Caco-2 (cell line): ENCODE measurements around the gene ZNF384. TPM values are rescaled to one million over a fixed set of nuclear protein-coding genes. Genes with fewer than 3 reads are reported as not detected.

ENCODE experiments used
- BruUV-seq: library from RNA; stranded (reverse); fragments of 400-500 nt; replicated peaks from 2 replicates; lab custom pipeline; 2021; lab: Mats Ljungman, UMichigan
- CTCF ChIA-PET: fragments of 300-600 bp; sonication (Branson Sonifier 250); formaldehyde crosslinking; loops from one replicate; lab custom pipeline; 2022; ENCODE audit warnings: antibody characterized with exemption; lab: Charles Lee
- POLR2A ChIA-PET: fragments of 300-600 bp; sonication (Branson Sonifier 250); formaldehyde crosslinking; loops from one replicate; lab custom pipeline; 2022; ENCODE audit warnings: antibody characterized with exemption; lab: Charles Lee
- DNase-seq, 2 experiments: peaks; one replicate each; pipeline versions ENCODE4 v3.0.0 to v3.0.0-alpha.2; 2020 to 2022
- H3K27me3 ChIP-seq: replicated peaks from 2 replicates; pipeline ENCODE4 v1.6.0; 2011; ENCODE audit warnings: low read length; ENCODE audit not compliant: control insufficient read depth, insufficient read depth
- H3K36me3 ChIP-seq: 2 replicates; pipeline ENCODE4 v1.5.1; 2011; ENCODE audit warnings: low read length; ENCODE audit not compliant: control insufficient read depth, insufficient read depth
- H3K4me1 ChIP-seq: fragments of 250-450 bp; sonication (Bioruptor Pico); 2 replicates; pipeline ENCODE4 v1.5.1; 2020; ENCODE audit warnings: mild to moderate bottlenecking
- H3K4me3 ChIP-seq: 2 replicates; pipeline ENCODE4 v1.5.1; 2011; ENCODE audit warnings: low read depth, mild to moderate bottlenecking, control low read depth, low read length
- H3K9me3 ChIP-seq: fragments of 250-450 bp; sonication (Bioruptor Pico); 2 replicates; pipeline ENCODE4 v1.5.1; 2020; ENCODE audit warnings: mild to moderate bottlenecking, moderate library complexity
- H3K27ac Mint-ChIP-seq: one replicate; pipeline ENCODE4 v1.8.0; 2022; ENCODE audit warnings: mixed read lengths; ENCODE audit not compliant: unreplicated experiment
- H3K27me3 Mint-ChIP-seq: one replicate; pipeline ENCODE4 v1.8.0; 2022; ENCODE audit warnings: mixed read lengths; ENCODE audit not compliant: insufficient read depth, unreplicated experiment
- H3K36me3 Mint-ChIP-seq: one replicate; pipeline ENCODE4 v1.8.0; 2022; ENCODE audit warnings: mild to moderate bottlenecking, mixed read lengths; ENCODE audit not compliant: insufficient read depth, unreplicated experiment
- H3K4me1 Mint-ChIP-seq: one replicate; pipeline ENCODE4 v1.8.0; 2022; ENCODE audit warnings: low read depth, mixed read lengths; ENCODE audit not compliant: unreplicated experiment
- H3K4me3 Mint-ChIP-seq: one replicate; pipeline ENCODE4 v1.8.0; 2022; ENCODE audit warnings: mild to moderate bottlenecking, moderate library complexity, mixed read lengths; ENCODE audit not compliant: unreplicated experiment
- H3K9me3 Mint-ChIP-seq: one replicate; pipeline ENCODE4 v1.8.0; 2022; ENCODE audit warnings: mixed read lengths; ENCODE audit not compliant: unreplicated experiment
- CTCF ChIP-seq, 2 experiments: fragments of 200-600 bp in 1 of 2; IDR thresholded peaks; 1 replicate in 1 of 2; 2 replicates in 1 of 2; pipeline versions ENCODE4 v1.5.1 to v1.8.0; 2011 to 2022; ENCODE audit warnings: antibody characterized with exemption in 1 of 2, control low read depth in 1 of 2, inconsistent platforms in 1 of 2, low read depth in 1 of 2, low read length in 1 of 2, mild to moderate bottlenecking in 1 of 2, moderate library complexity in 1 of 2; ENCODE audit not compliant: insufficient read depth in 1 of 2, severe bottlenecking in 1 of 2, unreplicated experiment in 1 of 2
- intact Hi-C: fragments of 100-400 bp; cut with micrococcal nuclease; formaldehyde crosslinking; loops from one replicate; pipeline ENCODE4 v1.10.0; 2022; ENCODE audit not compliant: unreplicated experiment
- total RNA-seq: library from RNA; stranded (reverse); gene quantifications from 2 replicates; pipeline ENCODE4 v1.2.3, GENCODE V29; 2022

ZNF384 gene
- total RNA-seq, 1 experiment from 2014 or later: 127 TPM

GRCh38 chr12:6650832-6651231, 38.3 kb downstream of the ZNF384 start:
- BruUV-seq: no TSS peak
- peaks cover 7% of the 10 kb centered on the region for H3K4me1 Mint-ChIP-seq
- CTCF ChIA-PET: no interaction called here
- no peak overlapping the region for H3K27ac Mint-ChIP-seq
- Histone ChIP-seq H3K27me3 (no peaks in the 10 kb centered on the region), H3K9me3 (no peaks in the 10 kb centered on the region), H3K4me1 (no peaks in the 10 kb centered on the region), H3K36me3 (no peaks in the 10 kb centered on the region; the same call in none of the 2 replicates), H3K4me3 (no peak overlapping the region)
- POLR2A ChIA-PET: no interaction called here
- intact Hi-C loops: no loop called here
- H3K27me3 Mint-ChIP-seq: no peaks in the 10 kb centered on the region
- peaks cover 22% of the 10 kb centered on the region for H3K36me3 Mint-ChIP-seq
- TF ChIP-seq CTCF (IDR thresholded peaks at IDR 0.05; ENCODE audit: insufficient read depth in 1 of 2, low read depth in 1 of 2, low read length in 1 of 2, severe bottlenecking in 1 of 2, unreplicated experiment in 1 of 2): no peak
- no peak for DNase-seq
- H3K4me3 Mint-ChIP-seq: no peak overlapping the region
- no peaks in the 10 kb centered on the region for H3K9me3 Mint-ChIP-seq

GRCh38 chr12:6647083-6647604, 42.0 kb downstream of the ZNF384 start, which contains the start of gene ACRBP:
Gene ACRBP, minus strand, starts transcription at chr12:6647432. Its CDS starts 66 bp downstream, at chr12:6647366.
- intact Hi-C loops: loop anchor here (1.0 to 2.0 kb wide), 2 partner anchors 14 to 30 kb away; no protein-coding TSS in a partner anchor
- H3K4me3 Mint-ChIP-seq: peak within 1 kb of the TSS; percentile 79
- Histone ChIP-seq H3K36me3 (no peaks in the 10 kb centered on the region; the same call in none of the 2 replicates), H3K9me3 (peaks cover 18% of the 10 kb centered on the region), H3K27me3 (no peaks in the 10 kb centered on the region), H3K4me1 (no peaks in the 10 kb centered on the region), H3K4me3 (peak within 1 kb of the TSS; percentile 26)
- DNase-seq: peak; percentile 62 to 75
- peak within 1 kb of the TSS; percentile 32 for H3K27ac Mint-ChIP-seq
- H3K27me3 Mint-ChIP-seq: peaks cover 6% of the 10 kb centered on the region
- no TSS peak for BruUV-seq
- no peak for TF ChIP-seq CTCF (IDR thresholded peaks at IDR 0.05; ENCODE audit: insufficient read depth in 1 of 2, low read depth in 1 of 2, low read length in 1 of 2, severe bottlenecking in 1 of 2, unreplicated experiment in 1 of 2)
- peaks cover 7% of the 10 kb centered on the region for H3K4me1 Mint-ChIP-seq
- POLR2A ChIA-PET: interaction anchor here (0.6 to 1.0 kb wide), 2 partner anchors 9 to 42 kb away, joined by 4 to 5 read pairs; partner anchors contain the start of gene ZNF384
- CTCF ChIA-PET: interaction anchor here (0.6 to 1.1 kb wide), 3 partner anchors 37 to 42 kb away, joined by 3 to 6 read pairs (median 4); partner anchors contain the start of gene ZNF384
- H3K36me3 Mint-ChIP-seq: peaks cover 19% of the 10 kb centered on the region
- peaks cover 19% of the 10 kb centered on the region for H3K9me3 Mint-ChIP-seq

- no peaks in the 10 kb centered on the region for H3K27me3 ChIP-seq
- Mint-ChIP-seq H3K36me3 (peaks cover 16% of the 10 kb centered on the region), H3K9me3 (peaks cover 19% of the 10 kb centered on the region), H3K4me3 (peak overlapping the region; percentile 79), H3K4me1 (peaks cover 7% of the 10 kb centered on the region), H3K27me3 (peaks cover 10% of the 10 kb centered on the region), H3K27ac (peak overlapping the region; percentile 32)
- DNase-seq: no peak
- ChIA-PET POLR2A (interaction anchor here (1.0 kb wide), 1 partner anchor 43 kb away, joined by 4 read pairs; the partner anchor contains the start of gene ZNF384), CTCF (interaction anchor here (0.6 to 1.7 kb wide), 3 partner anchors 38 to 76 kb away, joined by 4 to 9 read pairs (median 6); partner anchors contain the start of gene ZNF384)
- BruUV-seq: no TSS peak
- peaks cover 18% of the 10 kb centered on the region for H3K9me3 ChIP-seq
- intact Hi-C loops: loop anchor here (1.0 to 2.0 kb wide), 2 partner anchors 14 to 29 kb away; no protein-coding TSS in a partner anchor
- no peaks in the 10 kb centered on the region for H3K4me1 ChIP-seq
- peak overlapping the region; percentile 26 for H3K4me3 ChIP-seq
- no peaks in the 10 kb centered on the region; the same call in none of the 2 replicates for H3K36me3 ChIP-seq
- TF ChIP-seq CTCF (IDR thresholded peaks at IDR 0.05; ENCODE audit: insufficient read depth in 1 of 2, low read depth in 1 of 2, low read length in 1 of 2, severe bottlenecking in 1 of 2, unreplicated experiment in 1 of 2): no peak
Observed at GRCh38 chr12:6646276-6647082, 42.7 kb downstream of the ZNF384 start.
